Neural cell (in vitro differentiated cells): ENCODE results near the gene FAM13B.

Source experiments
- POLR2AphosphoS5 ChIP-seq: IDR thresholded peaks from 2 replicates; pipeline ENCODE4 v1.6.1; 2012
- REST ChIP-seq: IDR thresholded peaks from 2 replicates; pipeline ENCODE4 v1.6.1; 2012; ENCODE audit warnings: borderline replicate concordance
- TF ChIP-seq, protein P1 (sequence below): fragments of 450-650 bp; IDR thresholded peaks from 2 replicates; pipeline ENCODE4 v1.5.1; 2014; ENCODE audit warnings: antibody characterized with exemption, mild to moderate bottlenecking, moderate library complexity; ENCODE audit not compliant: poor library complexity, severe bottlenecking

- TF ChIP-seq, protein P1, sequence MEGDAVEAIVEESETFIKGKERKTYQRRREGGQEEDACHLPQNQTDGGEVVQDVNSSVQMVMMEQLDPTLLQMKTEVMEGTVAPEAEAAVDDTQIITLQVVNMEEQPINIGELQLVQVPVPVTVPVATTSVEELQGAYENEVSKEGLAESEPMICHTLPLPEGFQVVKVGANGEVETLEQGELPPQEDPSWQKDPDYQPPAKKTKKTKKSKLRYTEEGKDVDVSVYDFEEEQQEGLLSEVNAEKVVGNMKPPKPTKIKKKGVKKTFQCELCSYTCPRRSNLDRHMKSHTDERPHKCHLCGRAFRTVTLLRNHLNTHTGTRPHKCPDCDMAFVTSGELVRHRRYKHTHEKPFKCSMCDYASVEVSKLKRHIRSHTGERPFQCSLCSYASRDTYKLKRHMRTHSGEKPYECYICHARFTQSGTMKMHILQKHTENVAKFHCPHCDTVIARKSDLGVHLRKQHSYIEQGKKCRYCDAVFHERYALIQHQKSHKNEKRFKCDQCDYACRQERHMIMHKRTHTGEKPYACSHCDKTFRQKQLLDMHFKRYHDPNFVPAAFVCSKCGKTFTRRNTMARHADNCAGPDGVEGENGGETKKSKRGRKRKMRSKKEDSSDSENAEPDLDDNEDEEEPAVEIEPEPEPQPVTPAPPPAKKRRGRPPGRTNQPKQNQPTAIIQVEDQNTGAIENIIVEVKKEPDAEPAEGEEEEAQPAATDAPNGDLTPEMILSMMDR, result no peak
- TF ChIP-seq POLR2AphosphoS5 (no peak), REST (no peak)
Observed at GRCh38 chr5:137957948-137958347, 74.9 kb downstream of the FAM13B start.
